HG03045 (cell line): ENCODE results near the gene HOXB1.

Experiments used
- ATAC-seq: cut with Tn5 transposase; IDR thresholded peaks from one replicate; pipeline ENCODE4 v1.9.1; 2021; ENCODE audit warnings: mild to moderate bottlenecking, moderate library complexity; ENCODE audit not compliant: unreplicated experiment

HOXB1 gene

DNA sequence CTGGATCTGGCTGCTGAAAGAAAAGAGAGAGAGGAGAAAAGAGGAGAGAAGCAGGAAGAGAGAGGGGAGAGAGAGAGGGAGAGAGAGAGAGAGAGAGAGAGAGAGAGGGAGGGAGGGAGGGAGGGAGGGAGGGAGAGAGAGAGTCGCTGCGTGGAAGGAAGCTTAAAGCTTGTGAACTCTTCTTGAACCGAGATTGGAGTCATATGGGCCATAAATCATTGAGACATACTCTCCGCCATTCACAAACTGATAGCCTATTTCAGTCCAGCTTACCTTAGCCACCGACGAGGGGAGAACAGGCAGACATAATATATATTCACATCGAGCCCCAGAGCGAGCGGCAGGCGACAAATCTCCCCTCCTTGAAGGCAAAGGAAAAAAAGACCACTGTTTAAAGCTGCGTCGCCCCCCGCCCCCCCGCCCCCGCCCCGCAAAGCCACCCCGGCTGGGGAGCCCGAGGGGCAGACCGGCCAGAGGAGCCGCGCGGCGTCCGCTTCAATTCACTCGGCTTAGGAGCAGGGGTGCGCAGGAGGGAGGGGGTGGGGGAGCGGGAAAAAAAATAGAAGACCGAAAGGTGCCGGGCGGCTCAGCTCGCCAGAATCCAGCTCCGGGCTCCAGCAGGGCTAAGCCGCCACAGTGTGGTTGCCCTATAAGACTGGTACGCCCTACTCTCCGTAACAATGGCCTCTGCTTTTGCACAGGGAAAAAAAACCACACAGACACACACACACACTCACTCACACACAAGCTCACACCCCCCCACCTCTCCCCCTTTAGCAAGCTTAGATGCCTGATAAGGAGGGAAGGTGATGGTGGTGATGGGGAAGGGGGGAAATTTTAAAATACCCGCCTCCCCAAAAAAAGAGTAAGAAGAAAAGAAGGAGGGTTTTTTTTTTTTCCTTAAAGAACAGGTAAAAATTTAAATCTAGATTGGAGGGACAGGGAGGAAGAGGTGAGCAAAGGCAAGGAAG lies 24.7 kb upstream of the HOXB1 start:
- no peak for ATAC-seq

- no peak for ATAC-seq
Observed at GRCh38 chr17:48554412-48555257, 23.8 kb upstream of the HOXB1 start.

DNA sequence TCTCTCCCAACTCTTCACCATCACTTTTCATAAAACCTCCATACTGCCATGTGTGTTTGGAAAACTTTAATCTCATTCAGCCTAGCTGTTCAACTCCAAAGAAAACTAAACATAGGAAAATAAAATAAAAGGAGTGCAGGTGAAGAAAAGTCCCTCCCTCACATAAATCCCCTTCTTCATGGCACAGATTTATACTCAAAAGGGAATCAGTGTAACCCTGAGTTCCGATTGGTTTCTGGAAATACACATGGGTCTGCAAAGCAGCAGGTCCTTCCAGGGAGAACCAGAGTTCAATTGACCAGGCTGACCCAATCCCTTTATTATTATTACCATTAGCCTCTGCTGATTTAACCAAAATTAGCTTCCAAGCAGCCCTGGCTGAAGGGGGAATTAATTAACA lies 23.0 kb upstream of the HOXB1 start:
- ATAC-seq, result no peak

DNA sequence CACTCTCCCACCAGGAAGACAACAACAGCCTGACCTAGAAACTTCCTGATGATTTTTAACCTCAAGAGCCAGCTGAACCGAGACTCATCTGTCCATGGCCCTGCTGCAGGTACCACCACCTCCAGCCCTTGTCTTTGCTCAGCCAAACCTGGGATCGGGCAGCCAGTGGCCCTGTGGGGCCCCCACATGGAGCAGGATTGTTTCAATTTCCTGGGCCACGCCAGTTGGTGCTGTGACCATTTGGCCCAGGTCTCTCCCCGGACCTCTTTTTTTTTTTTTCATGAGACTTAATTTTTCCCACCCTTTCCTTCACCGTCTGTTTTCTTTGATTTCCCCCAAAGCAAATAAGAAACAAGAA lies 22.4 kb upstream of the HOXB1 start:
- ATAC-seq, result no peak

DNA sequence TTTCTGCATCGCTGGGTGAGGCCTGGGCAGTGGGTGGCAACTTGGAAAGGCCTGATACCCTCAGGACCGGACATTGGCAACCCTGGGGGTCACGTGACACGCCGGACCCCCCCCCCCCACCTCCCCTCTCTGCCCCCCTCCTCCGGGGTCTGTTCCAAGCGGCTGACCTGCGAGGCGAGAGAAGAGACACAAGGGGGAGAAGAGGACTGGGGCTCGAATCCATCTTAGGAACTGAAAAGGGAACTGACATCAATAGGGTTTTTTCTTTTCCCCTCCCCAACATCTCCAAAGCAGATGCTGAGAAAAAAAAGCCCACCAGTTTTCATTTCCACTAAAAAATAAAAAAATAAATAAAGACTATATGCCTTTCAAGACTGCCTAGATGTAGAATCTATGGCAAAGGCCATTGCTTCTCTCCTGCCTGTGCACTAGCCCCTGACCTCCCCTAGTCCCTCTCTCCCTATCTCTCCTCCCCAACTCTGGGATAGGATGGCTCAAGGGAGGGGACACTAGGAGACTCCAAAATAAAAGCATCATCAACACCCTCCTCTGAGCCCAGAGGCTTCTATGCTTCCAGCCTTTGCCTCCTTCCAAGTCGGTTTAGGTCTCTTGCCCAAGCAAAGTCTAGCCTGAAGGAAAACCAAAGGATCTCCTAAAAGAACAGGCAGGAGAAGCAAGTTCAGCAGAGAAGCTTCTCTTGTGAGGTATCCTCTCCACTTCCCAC lies 21.8 kb upstream of the HOXB1 start:
- ATAC-seq, result no peak

DNA sequence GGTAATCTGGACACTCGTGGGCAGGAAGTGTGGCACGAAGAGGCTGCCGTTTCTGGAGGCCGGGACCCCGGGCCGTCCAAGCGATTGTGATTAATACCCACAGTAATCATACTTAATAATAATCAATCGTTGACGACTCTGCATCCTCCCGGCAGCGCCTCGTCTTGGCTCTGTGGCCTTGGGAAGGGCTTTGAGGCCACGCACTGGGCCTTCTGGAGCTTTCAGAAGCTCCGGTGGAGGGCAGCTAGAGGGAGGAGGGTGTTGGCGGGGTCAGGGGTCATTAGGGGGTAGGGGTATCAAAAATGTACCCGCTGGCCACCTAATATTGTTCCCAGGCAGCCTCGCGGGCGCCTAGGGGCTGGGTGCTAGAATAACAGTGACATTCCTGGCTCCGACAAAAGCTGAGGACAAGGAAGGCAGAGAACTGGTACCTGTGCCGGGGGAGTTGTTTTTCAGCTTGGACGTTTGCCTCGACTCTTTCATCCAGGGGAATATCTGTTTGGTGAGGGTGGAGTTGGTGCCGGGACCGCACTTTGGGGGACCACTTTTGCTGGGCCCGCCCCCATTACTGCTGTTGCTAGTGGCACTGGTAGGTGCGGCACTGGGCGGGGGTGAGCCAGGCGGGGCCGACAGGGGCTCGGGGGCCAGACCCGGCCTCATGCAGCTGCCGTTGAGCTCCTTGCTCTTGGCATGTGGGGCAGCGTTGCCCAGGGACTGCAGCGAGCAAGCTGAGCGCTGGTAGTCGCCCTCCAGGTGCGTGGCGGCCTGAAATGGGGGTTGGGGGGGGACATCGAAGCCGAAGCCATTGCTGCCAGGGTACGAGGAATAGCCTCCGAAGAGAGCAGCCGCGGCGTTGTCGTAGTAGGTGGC lies 21.0 kb upstream of the HOXB1 start:
- no peak for ATAC-seq

DNA sequence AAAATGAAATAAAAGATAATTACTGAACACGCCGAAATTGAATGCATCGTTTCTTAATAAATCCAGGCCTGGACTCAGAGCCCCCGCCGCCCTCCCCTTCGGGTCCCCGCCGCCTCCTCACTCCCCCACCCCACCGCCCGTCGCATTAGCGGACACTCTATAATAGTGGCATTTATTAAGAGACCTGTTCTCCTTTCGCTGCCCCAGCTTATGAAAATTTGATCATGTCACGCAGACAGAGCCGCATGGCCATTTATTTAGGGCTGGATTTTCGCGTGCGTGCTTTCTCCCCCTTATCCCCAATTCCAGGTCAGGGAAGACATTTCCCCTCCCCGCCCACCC lies 20.4 kb upstream of the HOXB1 start:
- no peak for ATAC-seq

DNA sequence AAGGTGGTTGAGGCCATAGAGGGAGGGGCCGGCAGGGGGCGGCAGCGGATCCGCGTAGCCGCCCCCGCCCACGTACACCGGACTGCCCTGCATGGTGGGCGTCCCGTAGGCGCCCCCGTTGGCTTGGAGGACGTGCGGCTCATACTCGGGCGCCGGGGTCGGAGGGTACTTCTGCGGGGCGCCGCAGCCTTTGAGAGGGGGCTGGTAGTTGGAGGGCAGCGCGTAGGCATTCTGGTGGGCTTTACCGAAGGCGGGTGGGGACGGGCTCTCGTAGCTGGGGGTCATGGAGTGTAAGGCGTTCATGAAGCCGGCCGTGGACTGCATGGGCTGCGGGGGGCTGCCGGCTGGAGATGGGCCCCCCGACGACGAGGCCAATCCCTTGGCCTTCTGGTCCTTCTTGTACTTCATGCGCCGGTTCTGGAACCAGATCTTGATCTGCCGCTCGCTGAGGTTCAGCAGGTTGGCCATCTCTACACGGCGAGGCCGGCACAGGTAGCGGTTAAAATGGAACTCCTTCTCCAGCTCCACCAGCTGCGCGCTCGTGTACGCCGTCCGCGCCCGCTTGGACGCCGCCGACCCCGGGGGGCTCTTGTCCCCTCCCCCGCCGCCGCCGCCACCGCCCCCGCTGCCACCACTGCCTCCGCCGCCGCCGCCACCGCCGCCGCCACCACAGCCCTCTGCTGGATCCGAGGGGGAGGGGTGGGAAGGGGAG lies 19.8 kb upstream of the HOXB1 start:
- no peak for ATAC-seq

- ATAC-seq, result no peak
Observed at GRCh38 chr17:48549914-48550501, 19.2 kb upstream of the HOXB1 start.

DNA sequence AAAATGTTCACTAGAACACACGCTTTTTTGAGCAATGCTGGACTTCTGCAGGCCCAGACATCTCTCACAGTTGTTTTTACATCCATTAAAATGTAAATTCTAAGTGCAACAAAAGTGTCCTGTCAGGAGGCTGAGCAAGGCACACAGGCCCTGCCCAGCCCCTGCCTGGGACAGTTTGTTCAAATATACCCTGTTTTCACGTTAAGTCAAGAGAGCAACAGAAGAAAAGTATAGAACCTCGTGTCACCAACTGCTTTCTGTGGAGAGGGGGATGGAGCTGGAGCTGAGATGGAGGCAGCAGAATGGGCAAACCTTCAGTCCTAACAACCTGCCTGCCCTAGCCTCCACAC lies 18.4 kb upstream of the HOXB1 start:
- ATAC-seq, result no peak

DNA sequence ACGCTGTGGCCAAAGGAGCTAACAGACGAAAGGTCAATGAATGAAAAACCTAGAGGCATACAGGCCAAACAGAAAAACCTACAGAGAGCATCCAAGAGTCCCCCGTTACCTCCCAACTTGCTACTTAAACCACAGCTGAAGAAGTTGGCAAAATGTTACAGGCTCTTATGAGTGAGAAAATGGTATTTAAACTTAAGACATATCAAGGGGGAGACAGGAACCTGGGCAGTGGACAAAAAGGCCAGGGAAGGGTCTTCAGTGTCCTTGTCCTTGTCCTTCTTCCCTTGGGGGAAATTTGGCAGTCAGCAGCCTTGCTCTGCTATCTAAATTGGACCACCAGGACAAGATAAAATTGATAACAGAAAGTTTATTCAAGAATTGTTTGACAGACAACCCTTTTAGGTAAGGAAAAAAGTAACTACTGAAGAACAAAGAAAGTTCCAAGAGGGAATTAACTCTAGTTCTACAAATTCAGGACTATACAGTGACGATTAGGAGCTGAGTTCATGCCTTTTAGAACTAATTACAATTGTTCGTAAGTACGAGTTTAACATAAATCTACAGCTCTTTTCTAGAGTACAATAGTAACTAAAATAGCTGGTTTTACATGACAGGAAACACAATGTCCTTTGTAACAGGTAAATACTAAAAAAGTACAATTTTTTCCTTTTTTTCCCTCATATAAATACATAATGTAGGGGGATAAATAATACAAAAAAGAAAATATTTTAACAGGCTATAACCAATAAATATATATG lies 17.9 kb upstream of the HOXB1 start:
- ATAC-seq, result no peak

DNA sequence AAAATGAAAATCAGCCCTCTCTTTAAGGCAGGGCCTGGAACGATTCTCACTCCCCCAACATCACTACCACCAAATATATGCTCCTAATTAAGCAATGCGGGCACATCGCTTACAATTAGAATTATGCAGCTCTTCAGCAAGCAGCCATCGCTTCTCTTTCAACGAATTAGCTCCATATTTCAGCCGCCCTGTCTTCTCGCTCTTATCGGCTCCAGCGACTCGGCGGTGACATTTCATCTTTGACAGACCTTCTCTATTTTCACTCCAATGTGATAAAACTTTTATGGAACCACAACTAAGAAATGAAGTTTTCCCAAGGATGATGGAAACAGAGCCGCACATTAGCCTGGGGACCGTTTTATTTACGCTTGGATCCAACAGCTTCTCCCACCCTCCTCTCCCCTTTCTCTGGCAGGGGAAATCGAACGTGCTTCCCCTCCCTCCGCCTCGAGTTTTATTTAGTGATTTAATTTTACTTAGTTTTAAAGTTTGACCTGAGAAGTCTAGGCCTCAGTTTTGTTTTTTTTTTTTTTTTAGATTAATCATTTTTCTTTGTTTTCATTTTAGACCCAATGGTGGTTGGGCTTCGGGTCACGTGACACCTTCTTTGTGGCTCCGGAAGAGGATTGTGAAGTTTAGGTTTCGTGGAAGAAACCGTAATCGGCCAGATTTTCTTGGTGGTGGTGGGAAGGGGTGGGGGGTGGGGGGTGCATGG lies 17.2 kb upstream of the HOXB1 start:
- ATAC-seq, result no peak

- no peak for ATAC-seq
Observed at GRCh38 chr17:48546924-48547807, 16.4 kb upstream of the HOXB1 start.

DNA sequence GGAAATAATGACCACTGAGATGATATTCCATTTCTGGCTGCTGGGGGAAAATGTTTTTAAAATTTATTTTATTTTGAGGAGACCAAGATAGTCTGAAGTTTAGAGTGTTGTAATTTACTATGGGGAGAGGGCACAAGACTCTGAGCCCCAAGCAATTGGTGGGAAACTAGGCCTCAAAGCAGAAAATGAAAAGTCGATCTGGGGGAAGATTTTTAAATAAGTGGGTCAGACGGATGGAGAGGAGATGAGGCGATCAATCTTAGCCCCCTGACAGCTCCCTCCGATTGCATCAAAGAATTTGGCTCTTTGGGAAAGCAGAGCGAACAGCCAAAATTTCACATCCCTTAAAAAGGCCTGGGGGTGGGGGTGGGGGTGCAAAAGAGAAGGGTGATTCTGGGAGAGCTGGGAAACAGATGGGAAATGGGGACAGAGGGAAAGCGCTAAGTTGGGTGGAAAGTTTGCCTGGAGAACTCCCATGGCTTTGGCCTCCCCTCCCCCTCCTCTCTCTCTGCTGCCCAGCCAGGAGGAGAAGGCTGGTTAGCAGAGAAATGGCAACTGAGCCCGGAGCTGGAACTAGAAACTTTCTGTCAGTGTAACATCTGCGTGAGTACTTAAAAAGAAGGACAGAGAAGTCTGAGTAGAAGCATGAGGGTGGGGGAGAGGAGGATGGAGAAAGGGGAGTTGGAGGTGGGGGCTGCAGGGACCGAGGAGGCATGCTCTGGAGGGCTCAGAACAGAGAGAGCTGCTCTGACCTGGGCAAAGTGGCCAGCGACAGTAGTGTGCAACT lies 15.5 kb upstream of the HOXB1 start:
- ATAC-seq, result no peak

DNA sequence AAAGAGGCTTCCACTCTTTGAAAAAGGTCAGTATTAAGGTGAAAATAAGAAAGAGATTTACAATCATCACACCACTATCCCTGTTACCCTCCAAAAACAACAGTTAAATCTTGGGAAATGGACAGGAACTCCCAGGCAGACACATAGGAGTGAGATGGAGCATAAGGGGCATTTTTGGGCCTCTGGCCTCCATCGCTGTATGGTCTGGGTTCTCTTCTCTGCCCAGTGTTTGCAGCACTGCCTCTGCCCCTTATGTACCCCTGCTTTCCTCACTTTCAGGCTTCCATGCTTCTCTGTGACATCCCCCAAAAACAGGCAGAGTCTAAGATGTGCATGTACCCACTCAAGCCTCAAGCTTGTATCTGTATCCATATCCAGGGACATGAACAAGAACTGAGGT lies 14.7 kb upstream of the HOXB1 start:
- ATAC-seq, result no peak

DNA sequence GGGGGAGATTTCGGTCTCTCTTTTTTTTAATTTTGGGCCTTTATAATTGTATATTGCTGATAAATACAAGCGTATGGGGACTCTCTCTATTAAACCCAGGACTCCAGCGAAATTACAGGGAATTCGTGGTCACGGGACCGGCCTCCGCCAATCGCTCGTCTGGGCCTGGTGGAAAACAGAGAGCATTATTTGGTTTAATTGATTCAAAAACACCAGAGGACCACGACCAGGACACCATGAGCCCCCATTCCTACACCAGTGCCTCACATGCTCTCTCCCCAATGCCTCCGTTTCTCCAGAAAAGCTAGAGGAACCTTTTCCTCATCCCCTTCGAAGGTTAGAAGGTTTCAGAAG lies 14.2 kb upstream of the HOXB1 start, which contains the start of gene HOXB2:
HOXB2 (minus strand) TSS at position 88 of the 354 bp plus-strand sequence. CDS start 198 bp downstream, outside the sequence.
- ATAC-seq, result no peak
